HG03571 (cell line): ENCODE measurements around the gene IKZF3.
A peak's percentile ranks its signal among the peaks of the same experiment; 100 is the strongest.
"Not testable (repeated sequence)": the region's sequence is repeated elsewhere in the genome, so short reads cannot be mapped to it uniquely, and the experiment has no call there.

Experiments
- ATAC-seq: cut with Tn5 transposase; IDR thresholded peaks from one replicate; pipeline ENCODE4 v1.9.1; 2021; ENCODE audit not compliant: unreplicated experiment

The IKZF3 gene

GRCh38 chr17:39863918-39864746 is at the start of gene IKZF3:
Gene IKZF3, minus strand, starts transcription at chr17:39864312. Its CDS starts 186 bp downstream, at chr17:39864126.
- peak; percentile 32 for ATAC-seq

- no peak for ATAC-seq
Observed at GRCh38 chr17:39908789-39909352, 44.8 kb upstream of the IKZF3 start.

GRCh38 chr17:39904990-39905288 is 40.8 kb upstream of the IKZF3 start:
- no peak for ATAC-seq

- ATAC-seq, result no peak
Observed at GRCh38 chr17:39903158-39903884, 39.2 kb upstream of the IKZF3 start.

- not testable (repeated sequence) for ATAC-seq
Observed at GRCh38 chr17:39902027-39902426, 37.9 kb upstream of the IKZF3 start.

GRCh38 chr17:39899215-39899614 is 35.1 kb upstream of the IKZF3 start:
- ATAC-seq, result no peak

- ATAC-seq, result no peak
Observed at GRCh38 chr17:39898088-39898487, 34.0 kb upstream of the IKZF3 start.

- ATAC-seq, result no peak
Observed at GRCh38 chr17:39894681-39895376, 30.7 kb upstream of the IKZF3 start.

GRCh38 chr17:39889200-39889599 is 25.1 kb upstream of the IKZF3 start:
- no peak for ATAC-seq

GRCh38 chr17:39887078-39887477 is 23.0 kb upstream of the IKZF3 start:
- ATAC-seq, result no peak

GRCh38 chr17:39886102-39886501 is 22.0 kb upstream of the IKZF3 start:
- ATAC-seq, result not testable (repeated sequence)

- ATAC-seq, result no peak
Observed at GRCh38 chr17:39872751-39873150, 8.6 kb upstream of the IKZF3 start.

- no peak for ATAC-seq
Observed at GRCh38 chr17:39871801-39872200, 7.7 kb upstream of the IKZF3 start.

- no peak for ATAC-seq
Observed at GRCh38 chr17:39870776-39871175, 6.7 kb upstream of the IKZF3 start.

GRCh38 chr17:39868554-39868942 is 4.4 kb upstream of the IKZF3 start:
- no peak for ATAC-seq

GRCh38 chr17:39867880-39868553 is 3.9 kb upstream of the IKZF3 start, which contains the start of gene ZPBP2:
Gene ZPBP2, plus strand, starts transcription at chr17:39868202. Its CDS starts 153 bp downstream, at chr17:39868355.
- ATAC-seq, result no peak

- ATAC-seq, result peak; percentile 41
Observed at GRCh38 chr17:39867084-39867879, 3.2 kb upstream of the IKZF3 start.

- ATAC-seq, result no peak
Observed at GRCh38 chr17:39866013-39866730, 2.1 kb upstream of the IKZF3 start.

GRCh38 chr17:39863244-39863917 is 731 bp downstream of the IKZF3 start:
- ATAC-seq, result no peak
